MV-4-11 (cell line): ENCODE data around the gene TM4SF20.

ENCODE experiments used
- DNase-seq: peaks from one replicate; lab custom pipeline; 2025; lab: John Stamatoyannopoulos, UW

The TM4SF20 gene

GRCh38 chr2:227320305-227321094 is 58.6 kb downstream of the TM4SF20 start:
- DNase-seq, result no peak

DNA sequence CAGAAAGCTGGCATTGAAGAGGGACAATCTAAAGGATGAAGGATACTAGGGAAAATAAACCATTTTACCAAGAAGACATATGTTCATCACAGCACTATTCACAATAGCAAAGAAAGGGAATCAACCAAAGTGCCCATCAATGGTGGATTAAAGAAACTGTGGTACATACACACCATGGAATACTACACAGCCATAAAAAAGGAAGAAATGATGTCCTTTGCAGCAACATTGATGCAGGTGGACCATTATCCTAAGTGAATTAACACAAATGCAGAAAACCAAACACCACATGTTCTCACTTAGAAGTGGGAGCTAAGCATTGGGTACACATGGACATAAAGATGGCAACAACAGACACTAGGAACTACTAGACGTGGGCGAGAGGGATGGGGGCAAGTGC is 61.3 kb downstream of the TM4SF20 start:
- DNase-seq, result no peak

DNA sequence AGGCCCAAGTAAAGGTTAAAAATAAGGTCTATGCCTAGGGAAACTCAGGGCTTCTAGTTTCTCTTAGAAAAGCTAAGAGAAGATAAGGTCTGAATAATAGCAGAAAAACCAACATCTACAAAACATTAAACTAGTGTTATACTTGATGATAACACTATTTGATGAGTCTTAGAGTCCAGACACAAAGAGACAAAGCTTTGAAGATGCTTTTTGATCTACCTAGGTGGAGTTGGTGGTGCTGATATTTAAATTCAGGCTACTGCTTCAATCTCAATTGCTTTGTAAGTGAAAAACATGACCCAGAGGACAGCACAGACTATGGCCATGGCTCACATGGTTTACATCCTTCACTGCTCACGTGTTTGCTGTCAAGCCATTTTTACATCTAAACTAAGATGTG is 65.8 kb downstream of the TM4SF20 start:
- DNase-seq, result no peak

DNA sequence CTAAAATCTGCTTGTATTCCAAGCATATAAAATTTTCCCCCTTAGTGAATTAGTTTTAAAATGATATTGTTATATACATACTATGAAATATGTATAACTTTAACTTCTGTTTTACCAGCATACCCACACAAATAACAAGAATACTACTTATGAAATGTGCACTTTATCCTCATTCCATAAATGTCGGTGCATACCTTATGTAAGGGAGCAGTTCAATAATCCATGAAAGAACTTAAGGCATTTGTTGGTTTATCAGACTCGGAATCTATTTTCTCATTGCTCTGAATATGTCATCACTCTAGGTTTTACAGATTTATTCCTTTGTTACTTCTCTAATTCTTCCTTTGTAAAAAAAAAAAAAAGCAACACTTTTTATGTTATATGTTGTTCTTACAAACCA is 66.5 kb downstream of the TM4SF20 start:
- no peak for DNase-seq
